Transverse colon (tissue), 4 donors: ENCODE measurements around the gene NR4A1. TPM values are rescaled to one million over a fixed set of nuclear protein-coding genes. Genes with fewer than 3 reads are reported as not detected.
A peak's percentile ranks its signal among the peaks of the same experiment; 100 is the strongest.

Experiments used
- DNase-seq: peaks from one replicate; pipeline ENCODE4 v3.0.0-alpha.2; 2019
- H3K27ac ChIP-seq, 4 donors: fragments of 200-600 bp; sonication (generic); 2 replicates each; pipeline ENCODE4 v1.5.1; 2016 to 2018; ENCODE audit warnings: inconsistent platforms in 4 of 4
- H3K27me3 ChIP-seq: fragments of 200-600 bp; sonication (generic); 2 replicates; pipeline ENCODE4 v1.5.1; 2017; ENCODE audit warnings: inconsistent platforms
- H3K36me3 ChIP-seq, 4 donors: fragments of 200-600 bp; sonication (generic); 2 replicates each; pipeline ENCODE4 v1.5.1; 2017 to 2019; ENCODE audit warnings: inconsistent platforms in 4 of 4
- H3K4me1 ChIP-seq, 4 donors: fragments of 200-600 bp; sonication (generic); 2 replicates each; pipeline ENCODE4 v1.5.1; 2017 to 2020; ENCODE audit warnings: inconsistent platforms in 4 of 4
- H3K4me3 ChIP-seq, 4 donors: fragments of 200-600 bp; sonication (generic); 1 replicate in 1 of 4; 2 replicates in 3 of 4; pipeline versions ENCODE4 v1.5.1 to v1.6.1; 2017 to 2019; ENCODE audit warnings: inconsistent platforms in 4 of 4
- H3K9me3 ChIP-seq, 2 donors: fragments of 200-600 bp; sonication (generic); 2 replicates each; pipeline ENCODE4 v1.5.1; 2017 to 2019; ENCODE audit warnings: inconsistent platforms in 2 of 2
- CTCF ChIP-seq, 5 experiments: fragments of 200-600 bp in 3 of 5; fragments of 450-650 bp in 2 of 5; sonication (generic) in 3 of 5; IDR thresholded peaks; 1 replicate in 2 of 5; 2 replicates in 3 of 5; pipeline ENCODE4 v1.5.1; 2016 to 2017; ENCODE audit warnings: antibody characterized with exemption in 5 of 5, inconsistent platforms in 3 of 5, mild to moderate bottlenecking in 2 of 5, moderate library complexity in 1 of 5
- EP300 ChIP-seq: sonication (generic); formaldehyde crosslinking; IDR thresholded peaks from one replicate; pipeline ENCODE4 v1.6.1; 2017; ENCODE audit warnings: antibody characterized with exemption, low read depth
- POLR2A ChIP-seq: fragments of 450-650 bp; IDR thresholded peaks from one replicate; pipeline ENCODE4 v1.6.1; 2016; ENCODE audit warnings: antibody characterized with exemption, mild to moderate bottlenecking, moderate library complexity
- POLR2AphosphoS5 ChIP-seq, 3 donors: sonication (generic); formaldehyde crosslinking; IDR thresholded peaks; one replicate each; pipeline ENCODE4 v1.6.1; 2016; ENCODE audit warnings: antibody characterized with exemption in 3 of 3
- WGBS, 2 donors: methylation state at CpG; one replicate each; pipeline ENCODE4 v1.1.5; 2018; ENCODE audit warnings: low coverage in 1 of 2; 5-methylcytosine and 5-hydroxymethylcytosine counted together
- in situ Hi-C, 4 donors: fragments of 200-750 bp; cut with MboI; loops; one replicate each; pipeline versions ENCODE4 v1.15.0 to v1.15.1; 2017; ENCODE audit warnings: low sequenced_read_pairs in 3 of 4, low pct_ligation_motif_present in 1 of 4, low pct_unique_long_range_greater_than_20kb in 1 of 4
- intact Hi-C: fragments of 100-400 bp; cut with DNase I; formaldehyde crosslinking; loops from one replicate; pipeline ENCODE4 v1.15.1; 2023; ENCODE audit warnings: low total_unique reads
- total RNA-seq, 4 donors: library from RNA; depleted of rRNA; stranded (reverse); fragments of >200 nt; gene quantifications; one replicate each; pipeline ENCODE4 v1.1.0, GENCODE V29; 2016

The NR4A1 gene
- total RNA-seq, 4 donors from 2014 or later: 50.7 to 102 (median 76.9) TPM

- Histone ChIP-seq H3K36me3 (no peaks in the 10 kb centered on the region), H3K27me3 (no peaks in the 10 kb centered on the region), H3K4me3 (peak overlapping the region in 3 of 4 donors; percentile 12 to 75 (median 62)), H3K9me3 (no peaks in the 10 kb centered on the region), H3K4me1 (peaks cover 20 to 47% (median 34%) of the 10 kb centered on the region in 4 donors), H3K27ac (peak overlapping the region; percentile 77 to 86 (median 80))
- intact Hi-C loops: loop anchor here (1.0 kb wide), 1 partner anchor 33 kb away; the partner anchor contains the start of gene ATG101
- TF ChIP-seq EP300 (peak; percentile 94), POLR2AphosphoS5 (IDR thresholded peaks at IDR 0.05) (peak; percentile 76 to 88 (median 82)), POLR2A (peak; percentile 57), CTCF (IDR thresholded peaks at IDR 0.05) (no peak)
- in situ Hi-C loops: no loop called here
- DNase-seq: peak; percentile 94
- 7% methylated on average over 29 of the region's 53 CpGs; no CpG with 5 or more reads in 1 of the 2 donors for WGBS, 2 donors
These were observed 14.6 kb upstream of the NR4A1 start for GRCh38 chr12:52036587-52037171.

- peak; percentile 61 for DNase-seq
- peaks cover 15 to 41% (median 28%) of the 10 kb centered on the region in 4 donors for H3K4me1 ChIP-seq
- in situ Hi-C loops: no loop called here
- peak overlapping the region; percentile 81 to 89 (median 86) for H3K27ac ChIP-seq
- WGBS, 2 donors: 1% methylated on average over 36 of the region's 59 CpGs; no CpG with 5 or more reads in 1 of the 2 donors
- no peaks in the 10 kb centered on the region for H3K36me3 ChIP-seq
- no peak for TF ChIP-seq EP300
- peak; percentile 10 for TF ChIP-seq POLR2A
- TF ChIP-seq POLR2AphosphoS5 (IDR thresholded peaks at IDR 0.05): peak; percentile 8 to 35 (median 25)
- intact Hi-C loops: loop anchor here (1.0 kb wide), 1 partner anchor 32 kb away; the partner anchor contains the start of gene ATG101
- no peaks in the 10 kb centered on the region for H3K27me3 ChIP-seq
- peak overlapping the region; percentile 51 to 75 (median 62) for H3K4me3 ChIP-seq
- no peaks in the 10 kb centered on the region for H3K9me3 ChIP-seq
These were observed 13.9 kb upstream of the NR4A1 start for GRCh38 chr12:52037248-52037861.

DNA sequence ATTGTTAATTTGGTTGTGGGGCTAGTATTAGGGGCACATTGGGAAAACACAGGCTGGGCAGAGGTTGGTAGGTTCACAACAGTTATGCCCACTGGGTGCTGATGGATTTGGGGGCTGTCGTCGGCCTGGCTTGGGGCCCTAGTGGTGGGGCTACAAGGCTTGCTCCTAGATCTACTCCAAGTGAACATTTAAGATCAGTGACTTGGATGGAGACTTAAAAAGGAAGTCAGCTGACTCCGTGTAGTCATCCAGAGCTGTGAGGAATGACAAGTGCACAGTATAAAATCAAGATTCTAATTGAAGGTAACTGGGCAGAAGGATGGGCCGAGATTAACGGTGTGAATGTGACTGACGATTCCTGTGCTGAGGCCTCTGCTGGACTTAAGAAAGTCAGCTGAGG lies 12.8 kb upstream of the NR4A1 start:
- 69 to 90% methylated on average over 2 to 6 of the region's 6 CpGs for WGBS, 2 donors
- no peaks in the 10 kb centered on the region for H3K36me3 ChIP-seq
- no peak overlapping the region for H3K4me3 ChIP-seq
- no peaks in the 10 kb centered on the region for H3K9me3 ChIP-seq
- no peak for DNase-seq
- peaks cover 13 to 34% (median 20%) of the 10 kb centered on the region in 4 donors for H3K4me1 ChIP-seq
- H3K27ac ChIP-seq: peak overlapping the region; percentile 81 to 89 (median 86)
- TF ChIP-seq POLR2A (no peak), POLR2AphosphoS5 (IDR thresholded peaks at IDR 0.05) (no peak)
- H3K27me3 ChIP-seq: no peaks in the 10 kb centered on the region
- intact Hi-C loops (no loop called here), in situ Hi-C loops (no loop called here)

GRCh38 chr12:52041035-52041434 lies 10.2 kb upstream of the NR4A1 start:
- in situ Hi-C loops: no loop called here

GRCh38 chr12:52041695-52042123 lies 9.5 kb upstream of the NR4A1 start:
- Histone ChIP-seq H3K4me3 (no peak overlapping the region), H3K9me3 (no peaks in the 10 kb centered on the region), H3K27me3 (no peaks in the 10 kb centered on the region), H3K4me1 (peaks cover 32 to 49% (median 32%) of the 10 kb centered on the region in 4 donors), H3K27ac (peak overlapping the region in 3 of 4 donors; percentile 16 to 90 (median 73)), H3K36me3 (no peaks in the 10 kb centered on the region)
- 62% methylated on average over 6 of the region's 6 CpGs; no CpG with 5 or more reads in 1 of the 2 donors for WGBS, 2 donors
- DNase-seq: no peak
- in situ Hi-C loops: no loop called here
- intact Hi-C loops: no loop called here
- TF ChIP-seq CTCF (IDR thresholded peaks at IDR 0.05): no peak
- no peak for TF ChIP-seq EP300
- TF ChIP-seq POLR2AphosphoS5 (IDR thresholded peaks at IDR 0.05): no peak
- TF ChIP-seq POLR2A: no peak

More at GRCh38 chr12:52041035-52041434, 10.2 kb upstream of the NR4A1 start:
- no peaks in the 10 kb centered on the region for H3K36me3 ChIP-seq
- TF ChIP-seq POLR2AphosphoS5 (IDR thresholded peaks at IDR 0.05) (no peak), EP300 (no peak), POLR2A (no peak)
- no peak for DNase-seq
- no peak overlapping the region for H3K4me3 ChIP-seq
- H3K9me3 ChIP-seq: no peaks in the 10 kb centered on the region
- peak overlapping the region in 2 of 4 donors; percentile 16 to 73 for H3K27ac ChIP-seq
- H3K4me1 ChIP-seq: peaks cover 29 to 49% (median 32%) of the 10 kb centered on the region in 4 donors
- intact Hi-C loops: no loop called here
- WGBS, 2 donors: 77 to 92% methylated on average over 2 to 3 of the region's 3 CpGs
- H3K27me3 ChIP-seq: no peaks in the 10 kb centered on the region
